Activated CD4-positive, alpha-beta T cell treated with anti-CD3 and anti-CD28 coated beads, Interleukin-2, amount 10 ng/mL, durations not matched to agents 24 days and 14 days (primary cell): ENCODE results near the gene UPF3B. TPM values are rescaled to one million over a fixed set of nuclear protein-coding genes. Genes with fewer than 3 reads are reported as not detected.
"Not testable (repeated sequence)": the region's sequence is repeated elsewhere in the genome, so short reads cannot be mapped to it uniquely, and the experiment has no call there.

Experiments used
- DNase-seq: peaks from one replicate; pipeline ENCODE4 v3.0.0; 2022
- H3K27ac Mint-ChIP-seq: one replicate; pipeline ENCODE4 v1.8.0; 2022; ENCODE audit warnings: mild to moderate bottlenecking, mixed read lengths
- H3K27me3 Mint-ChIP-seq: one replicate; pipeline ENCODE4 v1.8.0; 2022; ENCODE audit warnings: mixed read lengths
- H3K36me3 Mint-ChIP-seq: one replicate; pipeline ENCODE4 v1.8.0; 2022; ENCODE audit warnings: low read depth, mild to moderate bottlenecking, mixed read lengths
- H3K4me1 Mint-ChIP-seq: one replicate; pipeline ENCODE4 v1.8.0; 2021; ENCODE audit warnings: mixed read lengths
- H3K4me3 Mint-ChIP-seq: one replicate; pipeline ENCODE4 v1.8.0; 2022; ENCODE audit warnings: mild to moderate bottlenecking, moderate library complexity, mixed read lengths
- H3K9me3 Mint-ChIP-seq: one replicate; pipeline ENCODE4 v1.8.0; 2021; ENCODE audit warnings: mixed read lengths
- intact Hi-C: fragments of 100-400 bp; cut with micrococcal nuclease; formaldehyde crosslinking; loops from one replicate; pipeline ENCODE4 v1.15.1; 2023
- total RNA-seq: library from RNA; stranded (reverse); gene quantifications from 2 replicates; pipeline ENCODE4 v1.2.3, GENCODE V29; 2022

The UPF3B gene, protein sequence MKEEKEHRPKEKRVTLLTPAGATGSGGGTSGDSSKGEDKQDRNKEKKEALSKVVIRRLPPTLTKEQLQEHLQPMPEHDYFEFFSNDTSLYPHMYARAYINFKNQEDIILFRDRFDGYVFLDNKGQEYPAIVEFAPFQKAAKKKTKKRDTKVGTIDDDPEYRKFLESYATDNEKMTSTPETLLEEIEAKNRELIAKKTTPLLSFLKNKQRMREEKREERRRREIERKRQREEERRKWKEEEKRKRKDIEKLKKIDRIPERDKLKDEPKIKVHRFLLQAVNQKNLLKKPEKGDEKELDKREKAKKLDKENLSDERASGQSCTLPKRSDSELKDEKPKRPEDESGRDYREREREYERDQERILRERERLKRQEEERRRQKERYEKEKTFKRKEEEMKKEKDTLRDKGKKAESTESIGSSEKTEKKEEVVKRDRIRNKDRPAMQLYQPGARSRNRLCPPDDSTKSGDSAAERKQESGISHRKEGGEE
- total RNA-seq: 12.4 and 12.6 TPM in 2 replicates

DNA sequence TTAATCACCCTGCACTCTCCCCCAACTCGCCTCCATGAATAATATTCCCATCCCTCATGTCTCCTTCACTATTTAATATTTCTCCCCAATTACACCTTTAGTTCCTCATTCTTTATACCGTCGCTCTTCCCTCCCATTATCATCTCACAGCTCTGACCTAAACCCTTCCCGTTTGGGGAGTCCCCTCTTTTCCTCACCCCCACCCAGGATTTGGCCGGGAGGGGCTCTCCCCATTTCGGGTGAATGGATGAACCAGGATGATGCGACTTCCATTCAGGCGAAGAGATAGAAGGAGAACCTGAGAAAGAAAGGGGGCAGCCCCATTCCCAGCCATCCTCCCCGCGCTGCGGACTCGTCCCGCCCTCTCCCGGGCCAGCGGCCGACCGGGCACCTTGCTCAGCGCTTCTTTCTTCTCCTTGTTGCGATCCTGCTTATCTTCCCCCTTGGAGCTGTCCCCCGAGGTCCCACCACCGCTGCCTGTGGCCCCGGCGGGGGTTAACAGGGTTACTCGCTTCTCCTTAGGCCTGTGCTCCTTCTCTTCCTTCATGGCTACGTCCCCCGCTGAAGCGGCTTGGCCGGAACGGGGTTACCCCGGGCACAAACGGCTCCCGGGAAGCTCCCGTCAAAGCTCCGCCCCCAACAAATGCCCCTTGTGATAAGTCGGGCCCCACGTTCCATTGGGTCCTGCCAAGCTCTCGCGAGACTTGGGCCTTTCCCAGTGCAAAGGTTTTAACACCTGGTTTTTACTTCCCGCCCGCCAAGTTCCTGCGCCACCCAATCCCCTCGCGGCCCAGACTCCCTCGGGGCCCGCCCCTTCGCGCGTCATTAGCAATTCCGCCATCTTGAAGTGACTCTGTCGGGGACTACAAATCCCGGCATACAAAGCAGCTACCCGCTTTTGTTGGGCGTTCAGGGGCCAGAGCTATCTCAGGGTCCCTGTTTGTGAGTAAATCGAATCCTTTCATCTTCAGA, at the start of gene UPF3B:
Gene UPF3B (minus strand): TSS at position 582 of the 972 bp plus-strand sequence. CDS start 35 bp downstream, at position 547.
- Mint-ChIP-seq H3K36me3 (peaks cover 19% of the 10 kb centered on the region), H3K27ac (peak within 1 kb of the TSS; percentile 97), H3K27me3 (no peaks in the 10 kb centered on the region), H3K4me3 (peak within 1 kb of the TSS; percentile 99), H3K9me3 (no peaks in the 10 kb centered on the region), H3K4me1 (peaks cover 11% of the 10 kb centered on the region)
- intact Hi-C loops: loop anchor here (1.0 kb wide), 2 partner anchors 19 to 61 kb away; partner anchors contain the start of genes NDUFA1, RNF113A and RPL39
- peak; percentile 97 for DNase-seq

DNA sequence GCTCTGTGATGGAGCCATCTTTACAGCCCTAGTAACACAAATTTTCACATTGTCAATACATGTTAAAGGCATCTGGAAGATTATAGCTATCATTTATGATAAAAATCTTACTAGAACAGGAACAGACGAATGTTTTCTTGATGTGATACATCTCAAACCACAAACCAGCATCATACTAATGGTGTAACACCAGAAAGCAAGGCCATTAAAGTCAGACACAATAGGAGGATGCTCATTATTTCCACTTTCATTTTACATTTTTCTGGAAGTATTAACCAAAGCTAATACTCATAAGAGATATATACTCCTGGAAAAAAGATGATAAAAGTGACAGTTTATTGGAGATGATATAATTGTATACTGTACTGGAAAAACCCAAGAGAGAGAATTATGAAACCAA, 48.2 kb upstream of the UPF3B start:
- no peaks in the 10 kb centered on the region for H3K9me3 Mint-ChIP-seq
- H3K27ac Mint-ChIP-seq: no peak overlapping the region

DNA sequence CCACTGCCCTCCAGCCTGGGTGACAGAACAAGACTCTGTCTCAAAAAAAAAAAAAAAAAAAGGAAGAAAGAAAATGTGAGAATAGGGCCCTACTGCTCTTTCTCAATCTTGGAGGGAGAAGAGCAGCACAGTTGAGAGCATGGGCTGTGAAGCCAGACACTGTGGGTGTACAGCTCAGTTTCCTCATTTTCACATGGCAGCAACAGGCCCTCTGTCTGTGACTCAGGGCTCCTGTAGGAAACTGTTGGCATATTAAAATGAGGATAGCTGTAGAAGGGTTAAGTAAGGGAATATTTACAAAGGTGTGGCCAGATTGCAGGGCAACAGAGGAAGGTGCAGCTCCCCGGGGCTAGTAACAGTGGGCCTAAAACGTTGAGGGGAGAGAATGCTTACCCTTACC, 46.4 kb upstream of the UPF3B start:
- Mint-ChIP-seq H3K4me3 (no peak overlapping the region), H3K36me3 (no peaks in the 10 kb centered on the region), H3K9me3 (no peaks in the 10 kb centered on the region), H3K4me1 (no peaks in the 10 kb centered on the region), H3K27ac (no peak overlapping the region), H3K27me3 (no peaks in the 10 kb centered on the region)
- DNase-seq: no peak
- intact Hi-C loops: no loop called here

More for the DNA sequence above, 48.2 kb upstream of the UPF3B start:
- no peak for DNase-seq
- no peaks in the 10 kb centered on the region for H3K4me1 Mint-ChIP-seq
- H3K36me3 Mint-ChIP-seq: no peaks in the 10 kb centered on the region
- no peak overlapping the region for H3K4me3 Mint-ChIP-seq
- intact Hi-C loops: no loop called here
- H3K27me3 Mint-ChIP-seq: no peaks in the 10 kb centered on the region

GRCh38 chrX:119895843-119896326, 43.1 kb upstream of the UPF3B start, which contains the start of gene AKAP14:
Gene AKAP14 (plus strand): TSS chrX:119895893. CDS start chrX:119903224, 7,331 bp downstream.
- Mint-ChIP-seq H3K9me3 (no peaks in the 10 kb centered on the region), H3K4me3 (no peak within 1 kb of the TSS), H3K4me1 (no peaks in the 10 kb centered on the region), H3K27me3 (no peaks in the 10 kb centered on the region), H3K36me3 (no peaks in the 10 kb centered on the region), H3K27ac (no peak within 1 kb of the TSS)
- no peak for DNase-seq
- intact Hi-C loops: no loop called here

DNA sequence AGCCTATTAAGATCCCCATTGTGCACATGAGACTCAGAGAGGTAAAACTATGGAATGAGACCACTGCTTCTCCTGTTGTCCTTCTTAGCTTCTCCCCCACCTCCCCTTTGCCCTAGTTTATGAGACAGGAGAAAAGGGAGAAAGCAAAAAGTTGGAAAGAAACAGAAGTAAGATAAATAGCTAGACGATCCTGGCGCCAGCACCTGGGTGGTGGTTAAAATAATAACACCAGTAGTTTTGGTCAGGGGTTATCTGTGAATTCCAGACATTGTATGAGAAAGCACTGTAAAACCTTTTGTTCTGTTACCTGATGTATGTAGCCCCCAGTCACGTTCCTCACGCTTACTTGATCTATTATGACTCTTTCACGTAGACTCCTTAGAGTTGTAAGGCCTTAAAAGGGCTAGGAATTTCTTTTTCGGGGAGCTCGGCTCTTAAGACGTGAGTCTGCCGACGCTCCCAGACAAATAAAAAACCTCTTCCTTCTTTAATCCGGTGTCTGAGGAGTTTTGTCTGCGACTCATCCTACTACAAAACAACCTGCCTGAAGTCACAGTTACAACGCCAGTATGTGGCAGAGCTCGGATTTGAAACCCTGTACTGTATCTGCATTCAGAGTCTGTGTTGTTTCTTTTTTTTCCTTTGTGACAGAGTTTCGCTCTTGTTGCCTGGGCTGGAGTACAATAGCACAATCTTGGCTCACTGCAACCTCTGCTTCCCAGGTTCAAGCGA, 39.4 kb upstream of the UPF3B start:
- H3K27me3 Mint-ChIP-seq, DNase-seq, intact Hi-C loops, H3K36me3 Mint-ChIP-seq, H3K27ac Mint-ChIP-seq, H3K4me3 Mint-ChIP-seq, H3K9me3 Mint-ChIP-seq, H3K4me1 Mint-ChIP-seq: not testable (repeated sequence)

GRCh38 chrX:119890626-119891025, 37.9 kb upstream of the UPF3B start:
- intact Hi-C loops, DNase-seq: not testable (repeated sequence)

DNA sequence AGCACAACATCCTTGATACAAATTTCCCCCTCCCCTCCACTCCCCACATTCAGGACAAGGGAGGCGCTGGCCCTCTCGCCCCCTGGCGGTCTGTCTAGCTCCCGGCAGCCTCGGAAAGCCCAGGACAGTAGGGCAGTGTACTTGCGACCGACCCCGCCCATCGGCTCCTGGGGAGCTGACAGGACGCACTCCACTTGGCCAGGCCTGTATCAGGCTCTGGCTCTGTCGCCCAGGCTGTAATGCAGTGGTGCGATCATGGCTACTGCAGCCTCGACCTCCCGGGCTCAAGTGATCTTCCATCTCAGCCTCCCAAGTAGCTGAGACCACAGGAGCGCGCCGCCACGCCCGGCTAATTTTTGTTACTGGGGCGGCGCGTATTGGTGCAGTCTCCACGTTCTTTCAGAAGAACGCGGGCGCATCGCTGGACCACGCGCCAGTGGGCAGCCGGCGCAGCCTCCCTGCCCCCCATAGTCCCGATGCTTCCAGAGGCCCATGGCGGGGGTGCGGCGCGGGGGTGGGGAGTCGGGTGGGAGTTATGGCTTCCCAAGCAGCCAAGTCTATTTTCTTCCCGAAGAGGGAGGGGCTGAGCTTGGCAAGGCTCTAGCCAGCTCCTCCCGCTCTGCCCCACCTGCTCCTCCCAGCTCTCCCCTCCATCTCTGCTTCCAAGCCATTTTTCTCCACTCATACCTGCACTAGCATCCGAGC, 35.1 kb upstream of the UPF3B start:
- DNase-seq: peak; percentile 86
- no peaks in the 10 kb centered on the region for H3K9me3 Mint-ChIP-seq
- H3K4me3 Mint-ChIP-seq: peak overlapping the region; percentile 57
- no peaks in the 10 kb centered on the region for H3K27me3 Mint-ChIP-seq
- H3K4me1 Mint-ChIP-seq: peaks cover 4% of the 10 kb centered on the region
- no peak overlapping the region for H3K27ac Mint-ChIP-seq
- H3K36me3 Mint-ChIP-seq: no peaks in the 10 kb centered on the region
- intact Hi-C loops: loop anchor here (10.0 kb wide), 1 partner anchor 313 kb away; the partner anchor contains the start of gene UBE2A

More at GRCh38 chrX:119890626-119891025, 37.9 kb upstream of the UPF3B start:
- not testable (repeated sequence) for H3K4me1 Mint-ChIP-seq, H3K4me3 Mint-ChIP-seq, H3K9me3 Mint-ChIP-seq, H3K36me3 Mint-ChIP-seq, H3K27me3 Mint-ChIP-seq, H3K27ac Mint-ChIP-seq

DNA sequence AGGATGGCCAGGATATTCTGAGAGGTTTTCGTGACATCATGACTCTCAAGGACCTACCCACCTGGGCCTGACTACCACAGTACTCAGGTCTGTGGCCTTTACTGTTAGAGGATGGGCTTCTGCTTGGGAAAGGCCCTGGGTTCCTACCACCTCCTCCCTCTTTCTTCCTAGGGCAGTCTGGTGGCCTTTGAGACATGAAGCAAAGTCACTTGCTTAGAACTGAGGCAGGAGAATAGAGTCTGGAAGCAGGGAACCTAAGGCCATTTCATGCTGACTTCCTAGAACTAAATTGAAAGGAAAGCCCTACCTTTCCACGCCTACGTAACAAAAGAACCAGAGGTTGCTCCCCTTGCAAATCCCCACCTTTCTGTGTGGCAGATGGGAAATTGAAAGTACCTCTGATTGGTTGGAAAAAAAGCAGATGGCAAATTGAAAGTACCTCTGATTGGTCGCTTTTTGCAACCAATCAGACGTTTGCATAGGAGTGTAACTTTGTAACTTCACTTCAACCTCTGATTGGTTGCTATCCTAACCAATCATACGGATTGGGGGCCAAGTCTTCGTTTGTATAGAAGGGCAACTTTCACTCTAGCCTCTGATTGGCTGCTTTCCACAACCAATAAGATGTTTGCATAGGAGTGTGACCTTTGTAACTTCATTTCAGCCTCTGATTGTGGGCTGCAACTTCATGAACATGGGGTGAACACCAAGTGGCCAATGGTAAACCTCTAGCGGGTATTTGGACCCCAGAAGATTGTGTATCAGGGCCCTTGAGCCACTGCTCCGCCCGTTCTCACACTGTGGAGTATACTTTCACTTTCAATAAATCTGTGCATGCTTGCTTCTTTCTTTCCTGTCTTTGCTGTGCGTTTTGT, 33.0 kb upstream of the UPF3B start:
- no peaks in the 10 kb centered on the region for H3K27me3 Mint-ChIP-seq
- H3K4me3 Mint-ChIP-seq: peak overlapping the region; percentile 28
- H3K9me3 Mint-ChIP-seq: no peaks in the 10 kb centered on the region
- intact Hi-C loops: loop anchor here (10.0 kb wide), 1 partner anchor 311 kb away; the partner anchor contains the start of gene UBE2A
- DNase-seq: peak; percentile 63
- H3K36me3 Mint-ChIP-seq: no peaks in the 10 kb centered on the region
- H3K4me1 Mint-ChIP-seq: peaks cover 4% of the 10 kb centered on the region
- H3K27ac Mint-ChIP-seq: no peak overlapping the region

DNA sequence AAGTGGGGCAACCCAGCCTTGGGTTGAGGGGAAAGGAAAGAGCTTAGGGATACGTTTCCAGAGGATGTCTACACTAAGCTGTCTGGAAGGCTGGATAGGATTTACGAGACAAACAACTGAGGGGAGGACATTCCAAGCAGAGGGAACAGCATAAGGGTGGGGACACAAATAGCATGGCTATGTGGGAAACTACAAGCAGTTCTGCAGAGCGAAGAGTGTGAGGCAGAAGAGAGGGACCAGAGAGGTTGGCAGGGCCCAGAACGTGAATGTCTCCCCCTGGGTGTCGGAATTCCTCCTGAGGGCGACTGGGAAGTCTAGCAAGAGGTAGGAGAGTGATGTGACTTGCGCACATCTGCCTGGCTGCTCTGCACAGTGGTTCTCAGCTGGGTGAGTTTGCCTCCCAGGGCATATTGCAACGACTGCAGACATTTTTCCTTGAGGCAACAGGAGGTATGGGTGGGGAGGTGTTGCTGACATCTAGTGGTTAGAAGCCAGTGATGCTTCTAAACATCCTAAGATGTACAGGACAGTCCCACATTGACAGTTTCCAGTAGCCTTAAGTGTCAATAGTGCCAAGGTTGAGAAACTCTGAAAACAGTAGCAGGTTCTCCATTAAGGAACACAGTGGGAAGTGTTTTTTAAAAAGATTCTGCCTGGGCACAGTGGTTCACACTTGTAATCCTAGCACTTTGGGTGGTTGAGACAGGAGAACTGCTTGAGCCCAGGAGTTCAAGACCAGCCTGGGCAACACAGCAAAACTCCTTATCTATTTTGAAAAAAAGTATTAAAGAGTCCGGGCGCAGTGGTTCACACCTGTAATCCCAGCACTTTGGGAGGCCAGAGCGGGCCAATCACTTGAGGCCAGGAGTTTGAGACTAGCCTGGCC, 28.0 kb upstream of the UPF3B start:
- Mint-ChIP-seq H3K4me1 (peaks cover 10% of the 10 kb centered on the region), H3K27me3 (no peaks in the 10 kb centered on the region), H3K36me3 (peaks cover 17% of the 10 kb centered on the region), H3K9me3 (no peaks in the 10 kb centered on the region), H3K27ac (peak overlapping the region; percentile 41), H3K4me3 (no peak overlapping the region)
- intact Hi-C loops: loop anchor here (1.0 to 10.0 kb wide), 5 partner anchors 9 to 393 kb away; partner anchors contain the start of genes NDUFA1, RNF113A, RPL39 and UBE2A
- peak; percentile 77 for DNase-seq

DNA sequence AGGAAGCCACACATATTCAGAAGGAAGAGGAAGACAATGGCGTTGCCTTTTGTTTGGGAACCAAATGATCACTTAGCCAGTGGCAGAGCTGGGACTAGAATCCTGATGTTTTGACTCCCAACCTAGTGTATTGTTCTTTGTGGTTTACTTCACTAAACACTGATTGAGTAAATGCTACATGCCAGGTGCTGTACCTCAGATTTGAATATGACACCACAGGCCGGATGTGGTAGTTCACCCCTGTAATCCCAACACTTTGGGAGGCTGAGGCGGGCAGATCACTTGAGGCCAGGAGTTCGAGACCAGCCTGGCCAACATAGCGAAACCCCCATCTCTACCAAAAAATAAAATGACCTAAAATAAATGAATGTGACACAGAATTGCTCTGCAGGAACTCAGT, 27.3 kb upstream of the UPF3B start:
- no peaks in the 10 kb centered on the region for H3K9me3 Mint-ChIP-seq
- intact Hi-C loops: loop anchor here (1.0 to 10.0 kb wide), 5 partner anchors 9 to 393 kb away; partner anchors contain the start of genes NDUFA1, RNF113A, RPL39 and UBE2A
- DNase-seq: peak; percentile 58
- H3K4me1 Mint-ChIP-seq: peaks cover 10% of the 10 kb centered on the region
- peaks cover 18% of the 10 kb centered on the region for H3K36me3 Mint-ChIP-seq
- H3K27ac Mint-ChIP-seq: peak overlapping the region; percentile 41
- H3K4me3 Mint-ChIP-seq: no peak overlapping the region
- no peaks in the 10 kb centered on the region for H3K27me3 Mint-ChIP-seq

DNA sequence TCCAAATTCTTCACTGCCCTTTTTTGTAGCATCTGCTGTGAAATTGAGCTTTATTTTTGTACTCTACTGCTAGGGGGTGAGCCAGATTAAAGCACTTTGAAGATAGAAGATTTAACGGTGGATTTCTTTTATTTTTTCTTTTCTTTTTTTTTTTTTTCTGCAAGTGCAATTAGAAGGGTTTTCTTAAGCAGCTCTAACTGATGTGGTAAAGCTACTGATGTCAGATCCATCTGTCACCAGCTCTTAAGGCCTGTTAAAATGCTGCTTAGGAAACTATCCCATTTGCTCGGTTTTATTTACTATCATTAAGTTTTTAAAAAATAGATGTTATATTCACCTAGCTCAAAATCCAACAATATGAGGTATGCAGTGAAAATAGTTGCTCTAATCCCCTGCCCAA, 26.0 kb upstream of the UPF3B start:
- H3K4me1 Mint-ChIP-seq: peaks cover 10% of the 10 kb centered on the region
- no peaks in the 10 kb centered on the region for H3K27me3 Mint-ChIP-seq
- peaks cover 21% of the 10 kb centered on the region for H3K36me3 Mint-ChIP-seq
- H3K27ac Mint-ChIP-seq: no peak overlapping the region
- intact Hi-C loops: no loop called here
- H3K9me3 Mint-ChIP-seq: no peaks in the 10 kb centered on the region
- no peak overlapping the region for H3K4me3 Mint-ChIP-seq
- no peak for DNase-seq
